ENCODE results near the gene GALNTL6.

GALNTL6 gene

GRCh38 chr4:172225457-172225856, 412.3 kb downstream of the GALNTL6 start:
- no peak for DNase-seq

GRCh38 chr4:172232966-172233365, 419.8 kb downstream of the GALNTL6 start:
- no peak for DNase-seq

- DNase-seq: no peak
Measured at GRCh38 chr4:172243551-172243950, 430.3 kb downstream of the GALNTL6 start.

DNA sequence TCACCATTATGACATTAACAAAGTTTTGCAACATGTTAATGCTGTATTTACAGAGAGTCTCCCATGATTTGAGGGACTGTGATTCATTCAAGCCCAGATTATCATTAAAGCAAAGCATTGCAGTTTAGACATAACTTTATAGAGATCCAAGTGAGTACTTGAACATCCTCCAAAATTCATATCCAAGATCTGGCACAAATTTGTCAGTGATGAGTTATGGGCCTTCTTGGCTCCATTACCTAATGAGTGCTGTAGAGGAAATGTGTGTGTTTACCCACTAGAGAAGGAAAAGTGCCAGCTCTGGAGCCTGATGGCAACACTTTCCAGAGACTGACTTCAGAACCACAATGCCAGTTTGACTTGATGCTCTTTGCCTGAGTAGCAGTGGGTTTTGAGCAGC, 432.3 kb downstream of the GALNTL6 start:
- DNase-seq: no peak

DNA sequence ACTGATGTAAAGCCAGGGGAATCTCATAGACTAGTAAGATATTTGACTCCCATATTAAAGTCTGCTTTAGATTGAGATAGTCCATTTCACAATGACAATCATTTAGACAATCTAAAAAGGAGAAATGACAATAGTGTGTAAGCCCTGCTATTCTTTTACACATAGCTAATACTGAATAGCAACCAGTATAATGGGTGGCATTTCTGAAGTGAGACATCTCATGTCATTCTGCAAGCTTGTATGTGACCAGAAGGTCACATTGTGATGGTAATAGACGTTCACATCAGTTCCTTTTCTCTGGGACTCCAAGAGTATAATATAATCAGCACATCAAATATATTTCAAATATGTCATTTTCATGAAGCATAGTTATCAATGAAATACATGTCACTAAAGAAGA, 440.2 kb downstream of the GALNTL6 start:
- DNase-seq: no peak

DNA sequence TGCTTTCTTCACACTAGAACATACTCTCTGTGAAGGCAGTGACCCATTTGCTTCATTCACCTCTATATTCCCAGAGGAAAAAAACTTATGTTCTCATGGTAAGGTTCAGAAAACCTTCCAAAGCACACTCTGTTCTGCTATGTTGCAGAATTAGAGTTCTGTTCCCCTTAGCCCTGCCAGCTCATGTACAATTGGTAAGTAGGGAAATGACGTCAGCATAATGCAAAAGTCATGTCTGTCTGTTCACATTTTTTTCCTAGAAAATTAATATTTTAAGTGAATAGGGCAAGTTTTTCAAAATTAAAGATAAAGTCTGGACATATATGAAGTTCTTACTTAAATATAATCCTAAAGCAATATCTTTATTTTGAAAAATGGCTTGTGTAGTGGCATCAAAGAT, 443.6 kb downstream of the GALNTL6 start:
- no peak for DNase-seq

DNA sequence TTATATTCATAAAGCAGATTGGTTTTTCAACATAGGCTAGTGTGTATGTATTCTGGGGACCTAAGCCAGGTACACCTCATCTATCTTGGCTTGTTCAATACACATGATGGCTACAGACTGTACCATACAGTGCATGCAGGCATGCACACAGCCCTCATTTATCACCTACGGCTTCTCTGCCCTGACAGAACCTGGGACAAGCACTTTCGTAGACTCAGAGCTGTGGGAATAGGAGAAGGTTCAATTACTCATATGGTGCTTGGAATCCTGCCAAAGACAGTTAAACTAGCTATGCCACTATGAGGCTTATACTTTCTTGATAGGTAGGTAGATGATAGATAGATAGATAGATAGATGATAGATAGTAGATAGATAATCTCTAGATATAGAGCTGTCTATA, 457.2 kb downstream of the GALNTL6 start:
- no peak for DNase-seq

GRCh38 chr4:172287117-172287516, 473.9 kb downstream of the GALNTL6 start:
- no peak for DNase-seq

DNA sequence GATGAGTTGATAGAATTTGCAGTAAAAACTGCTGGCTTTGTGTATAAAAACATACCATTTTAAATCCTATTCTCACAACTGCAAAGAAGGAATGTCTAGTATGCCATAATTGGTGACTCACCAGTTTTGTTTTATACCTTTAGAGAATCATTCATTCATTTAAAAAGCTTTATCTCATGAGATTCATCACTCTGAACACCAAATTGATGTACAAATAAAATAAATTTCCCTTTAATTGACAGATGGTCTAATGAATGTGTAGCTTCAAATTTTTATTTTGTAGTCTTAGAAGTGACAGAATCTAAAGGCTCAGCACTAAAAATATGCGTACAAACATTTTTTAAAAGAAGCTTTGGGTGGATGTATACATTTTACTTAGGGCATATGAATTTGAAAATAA, 492.5 kb downstream of the GALNTL6 start:
- no peak for DNase-seq

DNA sequence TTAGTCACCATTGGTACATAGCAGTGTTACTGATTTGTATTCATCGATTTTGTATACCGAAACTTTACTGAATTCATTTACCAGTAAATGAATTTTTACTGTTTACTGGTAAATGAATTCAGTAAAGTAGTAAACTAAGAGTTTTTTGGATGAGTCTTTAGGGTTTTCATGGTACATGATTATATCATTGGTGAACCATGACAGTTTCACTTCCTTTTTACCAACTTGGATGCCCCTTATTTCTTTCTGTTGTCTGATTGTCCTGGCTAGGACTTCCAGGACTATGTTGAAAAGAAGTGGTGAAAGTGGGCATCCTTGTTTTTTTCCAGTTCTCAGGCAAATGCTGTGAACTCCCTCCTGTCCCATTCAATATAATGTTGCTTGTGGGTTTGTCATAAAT, 494.9 kb downstream of the GALNTL6 start:
- DNase-seq: no peak

- DNase-seq: no peak
Measured at GRCh38 chr4:172311682-172312081, 498.5 kb downstream of the GALNTL6 start.

DNA sequence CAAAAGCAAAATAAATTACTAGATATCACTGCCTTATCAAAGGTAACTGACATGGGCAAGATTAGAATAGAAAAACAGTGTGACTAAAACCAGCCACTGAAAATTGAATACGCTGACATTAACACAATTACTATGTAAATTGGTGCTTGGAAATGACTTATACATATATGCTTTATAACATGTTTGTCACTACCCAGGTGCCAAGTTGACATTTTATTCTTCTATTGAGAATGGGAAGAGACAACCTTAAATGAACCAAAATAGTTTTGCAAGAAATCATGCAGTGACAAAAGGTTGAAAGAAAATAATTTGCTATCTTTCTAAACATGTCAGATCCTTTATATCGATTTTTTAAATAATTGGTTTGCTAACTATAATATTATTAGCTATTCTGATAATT, 510.1 kb downstream of the GALNTL6 start:
- DNase-seq: no peak

- no peak for DNase-seq
Measured at GRCh38 chr4:172344308-172344938, 531.2 kb downstream of the GALNTL6 start.

- no peak for DNase-seq
Measured at GRCh38 chr4:172348426-172348825, 535.2 kb downstream of the GALNTL6 start.

GRCh38 chr4:172352356-172352755, 539.2 kb downstream of the GALNTL6 start:
- no peak for DNase-seq

DNA sequence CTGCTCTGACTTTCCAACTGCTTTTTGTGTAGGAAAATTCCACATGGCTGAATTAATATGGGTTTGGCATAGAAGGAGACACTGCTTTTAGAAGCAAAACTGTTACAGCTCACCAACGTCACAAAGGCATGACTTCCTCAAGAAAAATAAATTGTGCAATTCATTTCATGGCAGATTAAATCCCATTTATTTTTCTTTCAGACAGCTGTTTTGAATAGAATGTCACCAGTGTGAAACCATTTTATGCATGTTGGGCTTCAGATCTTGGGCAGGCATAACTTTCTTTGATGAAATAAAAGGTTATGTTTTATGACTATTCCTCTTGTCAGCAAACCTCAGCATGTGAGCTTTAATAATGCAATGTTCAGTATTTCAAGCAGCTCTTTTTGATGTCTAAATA, 542.8 kb downstream of the GALNTL6 start:
- no peak for DNase-seq

DNA sequence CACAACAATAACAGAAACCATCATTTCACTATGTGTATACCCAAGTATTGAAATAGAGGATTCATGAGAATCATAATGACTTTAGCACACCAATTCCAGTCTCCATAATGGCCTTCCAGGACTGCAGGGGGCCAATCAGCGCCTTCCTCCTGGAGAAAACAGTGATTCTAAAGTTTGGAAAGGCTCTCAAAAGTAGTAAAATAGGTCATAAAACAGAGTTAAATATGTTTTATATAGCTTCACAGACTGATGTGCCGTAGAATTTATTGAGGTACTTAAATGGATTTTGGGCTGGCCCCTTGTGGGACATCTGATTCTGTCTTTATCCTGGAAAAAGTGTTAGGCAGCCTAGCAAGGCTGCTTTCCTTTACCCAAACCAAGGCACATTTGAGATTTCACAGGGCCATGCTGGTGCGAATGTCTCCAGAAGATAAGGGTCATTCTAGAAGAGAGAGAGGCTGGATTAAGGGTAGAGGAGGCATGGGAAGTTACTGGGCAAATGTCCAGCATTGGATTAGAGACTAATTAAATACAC, 543.9 kb downstream of the GALNTL6 start:
- DNase-seq: no peak

DNA sequence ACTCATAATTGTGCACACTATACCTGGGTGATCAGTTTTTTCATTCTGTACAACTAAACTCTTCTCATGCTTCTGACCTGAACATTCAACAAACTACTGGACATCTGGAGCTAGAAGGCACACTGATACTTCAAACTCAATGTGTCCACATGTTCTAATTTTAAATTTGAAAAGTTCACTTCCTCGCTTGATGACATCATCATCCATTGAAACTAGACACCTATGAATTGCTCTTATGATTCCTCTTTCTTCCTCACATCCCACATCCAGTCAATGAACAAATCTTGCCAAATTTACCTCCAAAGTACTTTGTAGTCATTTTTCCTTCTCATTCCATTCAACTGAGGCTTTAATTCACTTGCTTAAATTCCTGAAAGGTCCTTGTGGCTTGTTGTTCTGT, 549.4 kb downstream of the GALNTL6 start:
- no peak for DNase-seq

- no peak for DNase-seq
Measured at GRCh38 chr4:172369471-172369959, 556.3 kb downstream of the GALNTL6 start.

DNA sequence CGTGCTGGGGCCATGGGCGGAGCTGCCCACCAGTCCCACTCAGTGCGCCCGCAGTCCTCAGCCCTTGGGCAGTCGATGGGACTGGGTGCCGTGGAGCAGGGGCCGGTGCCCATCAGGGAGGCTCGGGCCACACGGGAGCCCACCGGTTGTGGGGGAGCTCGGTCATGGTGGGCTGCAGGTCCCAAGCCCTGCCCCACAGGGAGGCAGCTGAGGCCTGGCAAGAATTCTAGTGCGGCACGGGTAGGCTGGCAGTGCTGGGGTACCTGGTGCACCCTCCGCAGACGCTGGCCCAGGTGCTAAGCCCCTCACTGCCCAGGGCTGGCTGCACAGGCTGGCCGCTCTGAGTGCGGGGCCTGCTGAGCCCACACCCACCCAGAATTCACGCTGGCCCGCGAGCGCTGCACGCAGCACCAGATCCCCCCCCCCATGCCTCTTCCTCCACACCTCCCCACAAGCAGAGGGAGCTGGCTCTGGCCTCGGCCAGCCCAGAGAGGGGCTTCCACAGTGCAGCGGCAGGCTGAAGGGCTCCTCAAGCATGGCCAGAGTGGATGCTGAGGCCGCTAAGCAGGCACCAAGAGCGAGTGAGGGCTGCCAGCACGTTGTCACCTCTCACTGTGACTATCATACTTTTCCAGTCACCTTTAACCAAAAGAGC, 564.4 kb downstream of the GALNTL6 start:
- no peak for DNase-seq

DNA sequence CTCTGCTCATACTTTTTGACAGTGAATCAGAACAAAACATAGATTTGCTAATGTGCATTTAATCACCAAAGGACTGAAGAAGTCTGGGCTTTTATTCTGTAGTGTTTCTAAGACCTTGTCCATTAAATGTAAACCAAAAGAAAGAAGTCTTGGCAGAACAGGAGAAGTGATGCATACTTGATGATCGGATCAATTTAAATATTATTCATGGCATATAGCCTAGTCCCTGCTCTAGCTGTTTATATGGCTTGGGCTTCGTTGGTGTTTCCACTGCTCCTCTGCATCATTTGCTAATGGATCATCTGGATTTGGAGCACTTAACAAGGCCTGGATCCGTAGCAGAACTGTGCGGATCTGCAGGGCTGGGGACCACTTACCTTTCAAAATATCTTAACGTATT, 566.6 kb downstream of the GALNTL6 start:
- no peak for DNase-seq

- no peak for DNase-seq
Measured at GRCh38 chr4:172390331-172390730, 577.1 kb downstream of the GALNTL6 start.

- DNase-seq: no peak
Measured at GRCh38 chr4:172392741-172393140, 579.5 kb downstream of the GALNTL6 start.

DNA sequence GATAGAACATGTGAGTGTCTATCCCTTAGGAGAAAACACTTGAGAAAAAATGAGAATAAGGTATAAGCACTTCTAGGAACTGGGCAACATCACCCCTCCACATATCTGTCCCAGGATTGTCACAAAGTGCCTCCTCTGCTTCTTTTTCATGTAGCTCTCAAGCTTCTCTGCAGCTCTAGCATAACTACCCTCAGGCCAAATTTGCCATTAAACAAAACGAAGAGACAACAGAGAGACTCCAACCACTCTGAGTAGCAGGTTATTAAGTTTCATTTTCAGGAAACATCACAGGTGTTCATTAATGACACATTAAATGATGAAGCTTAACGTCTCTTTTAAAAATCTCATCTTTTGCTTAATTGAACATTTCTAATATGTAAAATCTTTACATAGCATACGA, 580.0 kb downstream of the GALNTL6 start:
- DNase-seq: no peak
